Measurements from ENCODE around the gene RYR3. TPM values are rescaled to one million over a fixed set of nuclear protein-coding genes. Genes with fewer than 3 reads are reported as not detected.
"Not testable (repeated sequence)": the region's sequence is repeated elsewhere in the genome, so short reads cannot be mapped to it uniquely, and the experiment has no call there.

Gene RYR3
- total and polyA plus RNA-seq, 5 donors: 0.06 to 0.28 (median 0.09) TPM

GRCh38 chr15:33807665-33808064, 496.9 kb downstream of the RYR3 start:
- no peaks in the 10 kb centered on the region for H3K4me1 ChIP-seq (ENCODE audit: control insufficient read depth, insufficient read depth, low read length)
- H3K9me3 ChIP-seq (ENCODE audit: control insufficient read depth, low read length): no peaks in the 10 kb centered on the region
- ATAC-seq (no peak), DNase-seq (no peak)
- intact Hi-C loops (cut with DNase I): no loop called here
- H3K4me3 ChIP-seq (ENCODE audit: low read length): no peak overlapping the region
- H3K27me3 ChIP-seq (ENCODE audit: control insufficient read depth, insufficient read depth): no peaks in the 10 kb centered on the region
- 39% methylated on average over 5 of the region's 5 CpGs for WGBS
- no peak overlapping the region for H3K27ac ChIP-seq (ENCODE audit: low read length)

- WGBS: 71% methylated on average over 10 of the region's 10 CpGs
- Histone ChIP-seq H3K27me3 (ENCODE audit: control insufficient read depth, insufficient read depth) (no peaks in the 10 kb centered on the region), H3K27ac (ENCODE audit: low read length) (no peak overlapping the region), H3K4me3 (ENCODE audit: low read length) (no peak overlapping the region), H3K4me1 (ENCODE audit: control insufficient read depth, insufficient read depth, low read length) (no peaks in the 10 kb centered on the region), H3K9me3 (ENCODE audit: control insufficient read depth, low read length) (no peaks in the 10 kb centered on the region)
- ATAC-seq: no peak
- intact Hi-C loops (cut with DNase I): no loop called here
- DNase-seq: no peak
Observed at GRCh38 chr15:33808720-33809457, 498.1 kb downstream of the RYR3 start.

GRCh38 chr15:33810073-33810595, 499.4 kb downstream of the RYR3 start:
- Histone ChIP-seq H3K9me3 (ENCODE audit: control insufficient read depth, low read length) (no peaks in the 10 kb centered on the region), H3K4me1 (ENCODE audit: control insufficient read depth, insufficient read depth, low read length) (no peaks in the 10 kb centered on the region), H3K4me3 (ENCODE audit: low read length) (no peak overlapping the region), H3K27ac (ENCODE audit: low read length) (no peak overlapping the region), H3K27me3 (ENCODE audit: control insufficient read depth, insufficient read depth) (no peaks in the 10 kb centered on the region)
- DNase-seq (no peak), ATAC-seq (no peak)
- intact Hi-C loops (cut with DNase I): no loop called here
- WGBS: 87% methylated on average over 10 of the region's 10 CpGs

- H3K4me1 ChIP-seq (ENCODE audit: control insufficient read depth, insufficient read depth, low read length): no peaks in the 10 kb centered on the region
- 70% methylated on average over 6 of the region's 6 CpGs for WGBS
Observed at GRCh38 chr15:33810806-33811205, 500.0 kb downstream of the RYR3 start.

GRCh38 chr15:33813891-33814290, 503.1 kb downstream of the RYR3 start:
- Histone ChIP-seq H3K9me3 (ENCODE audit: control insufficient read depth, low read length) (no peaks in the 10 kb centered on the region), H3K27ac (ENCODE audit: low read length) (no peak overlapping the region), H3K4me3 (ENCODE audit: low read length) (no peak overlapping the region), H3K27me3 (ENCODE audit: control insufficient read depth, insufficient read depth) (no peaks in the 10 kb centered on the region), H3K4me1 (ENCODE audit: control insufficient read depth, insufficient read depth, low read length) (no peaks in the 10 kb centered on the region)
- 52% methylated on average over 3 of the region's 3 CpGs for WGBS
- intact Hi-C loops (cut with DNase I): no loop called here
- no peak for DNase-seq
- ATAC-seq: no peak

More at GRCh38 chr15:33810806-33811205, 500.0 kb downstream of the RYR3 start:
- H3K9me3 ChIP-seq (ENCODE audit: control insufficient read depth, low read length): no peaks in the 10 kb centered on the region
- H3K27ac ChIP-seq (ENCODE audit: low read length): no peak overlapping the region
- intact Hi-C loops (cut with DNase I): no loop called here
- H3K4me3 ChIP-seq (ENCODE audit: low read length): no peak overlapping the region
- no peaks in the 10 kb centered on the region for H3K27me3 ChIP-seq (ENCODE audit: control insufficient read depth, insufficient read depth)
- DNase-seq (no peak), ATAC-seq (no peak)

- intact Hi-C loops (cut with DNase I); H3K4me1 ChIP-seq (ENCODE audit: control insufficient read depth, insufficient read depth, low read length); H3K27ac ChIP-seq (ENCODE audit: low read length); DNase-seq; ATAC-seq; H3K27me3 ChIP-seq (ENCODE audit: control insufficient read depth, insufficient read depth); H3K9me3 ChIP-seq (ENCODE audit: control insufficient read depth, low read length); H3K4me3 ChIP-seq (ENCODE audit: low read length): not testable (repeated sequence)
- 96% methylated on average over 6 of the region's 6 CpGs for WGBS
Observed at GRCh38 chr15:33819499-33819898, 508.7 kb downstream of the RYR3 start.

- intact Hi-C loops (cut with DNase I): no loop called here
- no peak overlapping the region for H3K27ac ChIP-seq (ENCODE audit: low read length)
- WGBS: 46% methylated on average over 4 of the region's 4 CpGs
Observed at GRCh38 chr15:33822479-33822878, 511.7 kb downstream of the RYR3 start.

GRCh38 chr15:33823119-33823518, 512.4 kb downstream of the RYR3 start:
- intact Hi-C loops (cut with DNase I): no loop called here

More at GRCh38 chr15:33822479-33822878, 511.7 kb downstream of the RYR3 start:
- no peak for ATAC-seq
- Histone ChIP-seq H3K4me3 (ENCODE audit: low read length) (no peak overlapping the region), H3K4me1 (ENCODE audit: control insufficient read depth, insufficient read depth, low read length) (no peaks in the 10 kb centered on the region), H3K27me3 (ENCODE audit: control insufficient read depth, insufficient read depth) (no peaks in the 10 kb centered on the region), H3K9me3 (ENCODE audit: control insufficient read depth, low read length) (no peaks in the 10 kb centered on the region)
- no peak for DNase-seq

GRCh38 chr15:33825453-33825852, 514.7 kb downstream of the RYR3 start:
- no peak overlapping the region for H3K4me3 ChIP-seq (ENCODE audit: low read length)
- intact Hi-C loops (cut with DNase I): no loop called here
- H3K4me1 ChIP-seq (ENCODE audit: control insufficient read depth, insufficient read depth, low read length): no peaks in the 10 kb centered on the region
- DNase-seq: no peak
- H3K9me3 ChIP-seq (ENCODE audit: control insufficient read depth, low read length): no peaks in the 10 kb centered on the region
- H3K27me3 ChIP-seq (ENCODE audit: control insufficient read depth, insufficient read depth): no peaks in the 10 kb centered on the region
- no peak overlapping the region for H3K27ac ChIP-seq (ENCODE audit: low read length)
- WGBS: 94% methylated on average over 8 of the region's 8 CpGs
- no peak for ATAC-seq

More at GRCh38 chr15:33823119-33823518, 512.4 kb downstream of the RYR3 start:
- no peak for ATAC-seq
- Histone ChIP-seq H3K4me1 (ENCODE audit: control insufficient read depth, insufficient read depth, low read length) (no peaks in the 10 kb centered on the region), H3K27ac (ENCODE audit: low read length) (no peak overlapping the region), H3K4me3 (ENCODE audit: low read length) (no peak overlapping the region), H3K9me3 (ENCODE audit: control insufficient read depth, low read length) (no peaks in the 10 kb centered on the region), H3K27me3 (ENCODE audit: control insufficient read depth, insufficient read depth) (no peaks in the 10 kb centered on the region)
- 76% methylated on average over 3 of the region's 3 CpGs for WGBS
- DNase-seq: no peak

GRCh38 chr15:33826201-33826600, 515.4 kb downstream of the RYR3 start:
- ATAC-seq (no peak), DNase-seq (no peak)
- WGBS: 87% methylated on average over 4 of the region's 4 CpGs
- Histone ChIP-seq H3K27ac (ENCODE audit: low read length) (no peak overlapping the region), H3K4me3 (ENCODE audit: low read length) (no peak overlapping the region), H3K9me3 (ENCODE audit: control insufficient read depth, low read length) (no peaks in the 10 kb centered on the region), H3K27me3 (ENCODE audit: control insufficient read depth, insufficient read depth) (no peaks in the 10 kb centered on the region), H3K4me1 (ENCODE audit: control insufficient read depth, insufficient read depth, low read length) (no peaks in the 10 kb centered on the region)
- intact Hi-C loops (cut with DNase I): no loop called here

- H3K4me3 ChIP-seq (ENCODE audit: low read length): no peak overlapping the region
- no peaks in the 10 kb centered on the region for H3K4me1 ChIP-seq (ENCODE audit: control insufficient read depth, insufficient read depth, low read length)
- WGBS: 69% methylated on average over 4 of the region's 4 CpGs
- H3K9me3 ChIP-seq (ENCODE audit: control insufficient read depth, low read length): no peaks in the 10 kb centered on the region
- no peaks in the 10 kb centered on the region for H3K27me3 ChIP-seq (ENCODE audit: control insufficient read depth, insufficient read depth)
- DNase-seq (no peak), ATAC-seq (no peak)
- no peak overlapping the region for H3K27ac ChIP-seq (ENCODE audit: low read length)
- intact Hi-C loops (cut with DNase I): no loop called here
Observed at GRCh38 chr15:33830351-33830750, 519.6 kb downstream of the RYR3 start.

Data from right cardiac atrium (tissue), 5 donors.